HG03064 (cell line): ENCODE data around the gene CALB2.

Experiments used
- ATAC-seq: cut with Tn5 transposase; IDR thresholded peaks from one replicate; pipeline ENCODE4 v1.9.1; 2021; ENCODE audit warnings: low read depth; ENCODE audit not compliant: unreplicated experiment

CALB2 gene

DNA sequence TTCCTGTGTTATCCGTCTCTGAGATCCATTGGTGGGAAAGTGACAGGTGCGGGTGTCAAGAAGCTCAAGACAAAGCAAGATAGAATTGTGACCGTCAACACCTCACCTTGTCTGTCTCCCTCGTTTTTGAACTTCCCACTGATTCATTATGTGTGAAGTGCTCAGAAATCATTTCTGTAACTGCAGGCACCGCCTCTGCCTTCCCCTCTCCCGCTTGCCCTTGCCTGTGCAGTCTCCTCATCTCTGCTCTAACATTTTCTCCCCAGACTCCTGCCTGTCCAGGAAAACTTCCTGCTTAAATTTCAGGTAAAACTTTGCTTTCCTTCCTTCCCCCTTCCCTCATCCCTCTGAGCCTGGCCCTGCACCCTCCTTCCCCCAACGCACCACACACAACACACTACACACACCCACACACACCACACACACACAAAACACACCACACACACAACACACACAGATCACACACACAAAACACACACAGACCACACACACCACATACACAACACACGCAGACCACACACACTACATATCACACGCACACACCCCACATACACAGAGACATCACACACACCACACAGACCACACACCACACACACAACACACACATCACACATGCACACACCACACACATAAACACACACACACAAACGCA is 25.7 kb downstream of the CALB2 start:
- no peak for ATAC-seq

DNA sequence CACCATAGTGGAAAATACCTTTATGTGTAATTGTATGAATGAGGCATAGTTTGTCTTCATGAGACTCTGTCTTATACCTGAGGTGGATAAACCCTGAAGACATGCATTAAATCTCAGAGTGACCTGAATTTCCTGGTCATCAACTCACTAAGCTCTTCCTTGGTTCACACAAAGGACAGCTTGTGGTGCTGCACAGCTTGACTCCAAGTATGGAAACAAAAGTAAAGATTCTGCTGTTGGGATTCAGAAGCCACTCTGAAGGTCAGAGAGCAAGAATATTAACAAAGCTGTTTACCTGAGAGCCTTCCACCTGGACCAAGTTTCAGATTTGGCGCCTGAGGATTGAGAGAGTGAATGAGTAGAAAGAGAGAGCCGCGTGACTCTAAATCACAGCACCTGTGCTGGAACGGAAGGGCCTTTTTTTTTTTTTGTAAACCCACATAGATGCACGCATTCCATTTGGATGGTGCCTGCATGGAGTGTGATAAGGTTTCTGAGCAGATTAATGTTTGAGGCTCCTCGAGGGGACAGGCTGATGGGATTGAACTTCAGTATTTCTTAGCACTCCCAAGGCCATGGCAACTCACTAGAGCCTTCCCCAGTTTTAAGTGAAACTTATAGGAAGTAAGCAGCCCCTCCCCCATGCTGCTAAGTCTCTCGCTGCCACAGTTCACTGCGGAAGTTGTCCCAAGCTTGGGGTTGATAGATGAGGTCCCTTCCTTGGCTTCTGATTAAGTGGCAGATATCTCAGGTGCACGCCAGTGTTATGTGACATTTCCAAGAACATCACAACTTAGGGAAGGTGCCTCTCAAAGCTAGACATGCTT is 28.7 kb downstream of the CALB2 start:
- ATAC-seq, result no peak

DNA sequence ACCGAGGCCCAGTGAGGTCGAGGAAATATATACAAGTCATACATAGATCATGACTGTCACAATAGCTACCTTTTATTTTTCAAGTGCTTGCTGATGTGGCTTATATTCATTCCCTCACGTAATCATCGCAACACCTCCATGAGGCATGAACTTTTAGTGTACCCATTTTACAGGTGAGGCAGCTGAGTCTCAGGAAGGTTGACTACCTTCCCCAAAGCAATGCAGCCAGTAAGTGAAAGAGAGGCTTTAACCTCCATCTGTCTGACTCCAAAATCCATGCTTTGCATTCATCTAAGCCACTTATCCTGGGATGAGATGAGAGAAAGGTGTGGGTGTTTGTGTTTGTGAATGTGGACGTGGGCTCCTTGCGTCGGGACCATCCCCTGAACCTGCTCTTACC is 30.8 kb downstream of the CALB2 start:
- ATAC-seq, result no peak

GRCh38 chr16:71396594-71396993 is 38.1 kb downstream of the CALB2 start:
- no peak for ATAC-seq

DNA sequence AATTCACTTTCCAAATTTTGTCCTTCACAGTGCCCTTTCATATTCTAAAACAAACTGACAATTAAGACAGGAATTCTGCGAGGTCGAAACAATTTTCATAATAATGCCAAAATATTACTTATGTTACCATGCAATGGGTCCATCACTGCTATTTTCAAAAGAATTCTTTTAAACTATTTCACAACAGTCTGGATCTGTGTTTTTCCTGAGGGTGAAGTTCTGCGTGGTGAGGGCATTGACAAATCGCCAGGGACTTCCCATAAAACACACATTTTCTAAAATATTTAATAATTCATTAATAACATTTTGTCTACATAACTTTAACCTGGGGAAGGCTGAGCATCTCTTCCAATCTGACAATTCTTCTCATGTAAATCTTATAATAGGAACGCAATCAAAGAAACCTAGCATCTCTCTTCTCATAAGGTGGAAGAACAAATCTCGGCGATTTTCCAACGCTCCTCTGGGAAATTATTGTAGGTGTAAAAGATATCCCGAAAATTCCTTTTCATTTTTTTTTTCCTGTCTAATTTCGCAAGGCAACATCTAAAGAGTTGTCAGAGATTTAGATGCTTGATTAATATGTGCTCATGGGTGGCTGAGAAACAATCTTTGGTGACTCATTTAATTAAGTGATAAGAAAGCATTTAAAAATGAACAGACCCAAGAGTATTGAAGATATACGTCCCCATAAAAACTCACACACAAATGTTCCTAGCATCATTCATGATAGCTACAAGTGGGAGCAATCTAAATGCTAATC is 41.5 kb downstream of the CALB2 start:
- ATAC-seq, result no peak

- no peak for ATAC-seq
These were observed 43.5 kb downstream of the CALB2 start for GRCh38 chr16:71402007-71402406.

DNA sequence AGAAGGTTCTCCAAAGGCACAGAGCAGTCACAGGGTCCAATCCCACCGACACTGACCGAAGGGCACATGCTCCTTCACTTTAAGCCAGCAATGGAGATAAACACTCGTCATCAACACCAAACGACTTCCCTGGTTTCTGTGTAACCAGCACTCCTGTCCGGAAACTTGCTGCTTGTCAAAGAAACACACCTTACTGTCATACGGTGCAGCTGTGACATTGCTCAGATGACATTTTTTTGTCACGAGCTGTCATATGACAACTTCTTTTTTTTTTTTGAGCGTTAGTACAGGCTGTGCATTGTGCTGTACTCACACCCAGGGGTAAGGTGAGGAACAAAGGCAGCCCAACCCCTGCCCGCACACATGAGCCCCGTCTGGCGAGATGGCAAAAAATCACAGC is 44.2 kb downstream of the CALB2 start:
- ATAC-seq, result no peak

DNA sequence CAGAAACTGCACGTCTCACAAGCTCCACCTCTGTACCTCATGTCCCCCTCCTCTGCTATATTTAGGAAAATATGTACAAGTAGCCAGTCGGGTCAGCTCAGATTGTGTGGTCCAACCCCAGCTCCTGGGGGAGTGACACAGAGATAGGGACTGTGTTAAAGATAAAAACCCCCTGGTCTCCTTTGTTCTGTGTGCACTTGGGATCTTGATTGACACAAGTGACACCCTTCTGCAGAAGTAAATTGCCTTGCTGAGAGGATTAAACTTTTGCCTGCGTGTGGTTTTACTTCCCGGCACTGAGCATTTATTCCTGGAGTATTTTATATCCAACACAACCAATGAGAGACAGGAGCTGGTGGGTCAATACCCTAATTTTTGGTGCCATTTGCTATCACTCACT is 45.8 kb downstream of the CALB2 start:
- ATAC-seq, result no peak

DNA sequence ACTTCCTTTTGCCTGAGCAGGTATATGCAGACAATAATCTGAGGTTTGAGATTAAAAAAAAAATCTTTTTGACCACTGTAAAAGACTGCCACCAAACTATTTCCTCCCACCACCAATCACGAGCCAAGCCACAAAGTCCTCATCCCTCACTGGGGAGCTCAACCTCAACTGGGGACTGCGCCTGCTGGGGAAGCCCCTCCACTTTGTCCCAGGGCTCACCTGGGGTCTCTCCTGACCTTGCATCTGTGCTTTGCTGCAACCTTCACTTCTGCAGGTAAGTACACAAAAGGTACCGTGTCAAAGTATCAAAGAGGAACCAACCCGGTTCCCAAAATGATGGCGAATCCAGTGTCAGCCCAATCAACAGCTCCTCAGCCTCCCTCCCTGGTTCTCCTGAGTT is 47.8 kb downstream of the CALB2 start:
- no peak for ATAC-seq

GRCh38 chr16:71406724-71407123 is 48.2 kb downstream of the CALB2 start:
- ATAC-seq, result no peak

- no peak for ATAC-seq
These were observed 49.2 kb downstream of the CALB2 start for GRCh38 chr16:71407731-71408130.

GRCh38 chr16:71408536-71408935 is 50.0 kb downstream of the CALB2 start:
- ATAC-seq, result no peak

- ATAC-seq, result no peak
These were observed 50.7 kb downstream of the CALB2 start for GRCh38 chr16:71409011-71409775.

DNA sequence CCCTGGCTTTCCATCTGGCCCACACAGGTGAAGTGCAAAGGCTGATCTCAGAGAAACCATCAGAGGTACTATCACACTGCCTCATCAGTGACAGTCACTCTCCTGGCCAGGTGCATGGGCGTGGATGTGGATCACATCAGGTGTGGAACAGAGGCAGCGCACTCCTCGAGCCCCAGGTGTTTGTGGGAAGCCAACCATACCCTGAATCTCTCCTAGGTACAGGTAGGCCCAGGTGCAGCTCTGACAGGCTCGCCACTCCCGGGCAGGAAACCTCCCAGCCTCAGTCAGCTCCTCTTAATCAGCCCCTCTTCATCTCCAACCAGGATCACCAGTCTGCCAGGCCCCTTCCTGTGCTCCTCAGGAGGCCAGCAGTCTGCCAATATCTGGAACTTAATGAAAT is 51.6 kb downstream of the CALB2 start:
- ATAC-seq, result no peak

- ATAC-seq, result no peak
These were observed 54.0 kb downstream of the CALB2 start for GRCh38 chr16:71412270-71413160.

DNA sequence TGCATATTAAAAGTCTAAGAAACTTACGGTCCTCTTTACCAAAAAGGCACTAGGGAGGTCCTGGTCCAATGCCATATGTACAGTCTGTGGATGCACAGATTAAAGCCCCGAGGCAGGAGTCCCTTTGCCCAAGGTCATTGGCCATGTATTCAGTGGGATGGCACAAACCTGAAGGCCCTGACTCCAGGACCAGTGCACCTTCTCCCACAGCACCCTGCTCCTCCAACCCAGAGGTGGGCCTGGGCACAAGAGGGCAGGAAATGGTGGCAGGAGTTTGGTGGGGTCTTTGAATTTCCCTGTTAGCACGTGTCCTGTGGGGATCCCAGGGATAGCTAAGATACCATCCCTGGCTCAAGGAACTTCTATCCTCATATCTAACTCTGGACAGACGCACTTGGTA is 54.8 kb downstream of the CALB2 start:
- no peak for ATAC-seq

- ATAC-seq, result no peak
These were observed 55.5 kb downstream of the CALB2 start for GRCh38 chr16:71414038-71414437.

GRCh38 chr16:71421911-71422310 is 63.4 kb downstream of the CALB2 start:
- ATAC-seq, result no peak

- no peak for ATAC-seq
These were observed 64.5 kb downstream of the CALB2 start for GRCh38 chr16:71423016-71423415.

- ATAC-seq, result no peak
These were observed 65.3 kb downstream of the CALB2 start for GRCh38 chr16:71423865-71424264.
